GM10847 (cell line): ENCODE results near the gene RPEL1.

Experiments
- POLR2A ChIP-seq: IDR thresholded peaks from 2 replicates; pipeline ENCODE4 v1.6.1; 2011; ENCODE audit not compliant: insufficient read length; ENCODE audit errors: extremely low read depth

Gene RPEL1

GRCh38 chr10:103232772-103233488 is 12.8 kb upstream of the RPEL1 start:
- TF ChIP-seq POLR2A = no peak

- no peak for TF ChIP-seq POLR2A
Measured at GRCh38 chr10:103235775-103236174, 9.9 kb upstream of the RPEL1 start.

- no peak for TF ChIP-seq POLR2A
Measured at GRCh38 chr10:103238506-103239252, 7.0 kb upstream of the RPEL1 start.

- TF ChIP-seq POLR2A = no peak
Measured at GRCh38 chr10:103241262-103242011, 4.2 kb upstream of the RPEL1 start.

- no peak for TF ChIP-seq POLR2A
Measured at GRCh38 chr10:103244666-103245271, 918 bp upstream of the RPEL1 start.

- no peak for TF ChIP-seq POLR2A
Measured at GRCh38 chr10:103246324-103246723, 637 bp downstream of the RPEL1 start.

GRCh38 chr10:103254113-103254512 is 8.4 kb downstream of the RPEL1 start:
- TF ChIP-seq POLR2A = no peak

- no peak for TF ChIP-seq POLR2A
Measured at GRCh38 chr10:103254538-103255325, 9.0 kb downstream of the RPEL1 start.

- no peak for TF ChIP-seq POLR2A
Measured at GRCh38 chr10:103256613-103257012, 10.9 kb downstream of the RPEL1 start.

GRCh38 chr10:103257812-103258211 is 12.1 kb downstream of the RPEL1 start:
- TF ChIP-seq POLR2A = no peak

GRCh38 chr10:103259989-103260388 is 14.3 kb downstream of the RPEL1 start:
- TF ChIP-seq POLR2A = no peak

GRCh38 chr10:103262229-103262628 is 16.5 kb downstream of the RPEL1 start:
- TF ChIP-seq POLR2A = no peak

GRCh38 chr10:103265717-103266329 is 20.1 kb downstream of the RPEL1 start:
- TF ChIP-seq POLR2A = no peak

- TF ChIP-seq POLR2A = no peak
Measured at GRCh38 chr10:103273041-103273441, 27.4 kb downstream of the RPEL1 start.
